Hepatocyte (in vitro differentiated cells): ENCODE data around the gene KCNJ14.

Experiments used
- EZH2 ChIP-seq: fragments of 200-600 bp; sonication (generic); IDR thresholded peaks from 2 replicates; pipeline ENCODE4 v1.6.1; 2016; ENCODE audit warnings: antibody characterized with exemption, mild to moderate bottlenecking, borderline replicate concordance
- TF ChIP-seq, protein P1 (sequence below): fragments of 200-600 bp; sonication (generic); IDR thresholded peaks from 2 replicates; pipeline ENCODE4 v1.5.1; 2016; ENCODE audit warnings: antibody characterized with exemption, mild to moderate bottlenecking; ENCODE audit not compliant: poor library complexity

DNA sequence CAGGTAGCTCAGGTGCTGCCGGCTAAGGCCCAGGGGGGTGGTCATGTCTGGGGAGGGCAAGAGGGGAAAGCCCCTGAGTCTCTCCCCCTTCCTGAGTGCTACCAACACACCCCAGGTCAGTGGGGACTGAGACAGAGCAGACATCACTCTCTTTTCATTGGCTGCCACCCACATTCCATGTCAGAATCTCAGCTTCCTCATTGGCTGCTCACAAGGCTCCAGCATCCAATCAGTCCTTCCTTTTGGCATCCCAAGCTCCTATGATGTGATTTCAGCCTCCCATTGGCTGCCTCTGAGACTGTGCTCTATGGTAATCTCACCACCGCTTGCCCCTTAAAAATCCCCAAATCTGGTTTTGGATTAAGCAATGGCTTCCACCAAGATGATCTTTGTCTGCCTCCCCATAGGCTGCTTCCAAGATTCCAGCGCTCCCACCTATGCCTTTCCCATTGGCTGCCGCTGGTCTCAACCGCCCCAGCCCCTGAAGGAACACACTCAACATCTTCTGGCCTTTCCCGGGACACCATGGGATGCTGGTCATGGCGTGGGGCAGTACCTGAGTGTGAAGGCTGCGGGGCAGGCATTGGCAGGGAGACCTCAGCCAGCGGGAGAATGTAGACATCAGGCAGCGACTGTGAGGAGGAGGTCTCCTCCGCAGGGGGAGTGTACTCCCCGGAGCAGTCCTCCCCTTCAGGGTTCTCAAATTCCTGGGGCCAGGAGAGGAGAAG, 54.3 kb downstream of the KCNJ14 start:
- TF ChIP-seq, protein P1, sequence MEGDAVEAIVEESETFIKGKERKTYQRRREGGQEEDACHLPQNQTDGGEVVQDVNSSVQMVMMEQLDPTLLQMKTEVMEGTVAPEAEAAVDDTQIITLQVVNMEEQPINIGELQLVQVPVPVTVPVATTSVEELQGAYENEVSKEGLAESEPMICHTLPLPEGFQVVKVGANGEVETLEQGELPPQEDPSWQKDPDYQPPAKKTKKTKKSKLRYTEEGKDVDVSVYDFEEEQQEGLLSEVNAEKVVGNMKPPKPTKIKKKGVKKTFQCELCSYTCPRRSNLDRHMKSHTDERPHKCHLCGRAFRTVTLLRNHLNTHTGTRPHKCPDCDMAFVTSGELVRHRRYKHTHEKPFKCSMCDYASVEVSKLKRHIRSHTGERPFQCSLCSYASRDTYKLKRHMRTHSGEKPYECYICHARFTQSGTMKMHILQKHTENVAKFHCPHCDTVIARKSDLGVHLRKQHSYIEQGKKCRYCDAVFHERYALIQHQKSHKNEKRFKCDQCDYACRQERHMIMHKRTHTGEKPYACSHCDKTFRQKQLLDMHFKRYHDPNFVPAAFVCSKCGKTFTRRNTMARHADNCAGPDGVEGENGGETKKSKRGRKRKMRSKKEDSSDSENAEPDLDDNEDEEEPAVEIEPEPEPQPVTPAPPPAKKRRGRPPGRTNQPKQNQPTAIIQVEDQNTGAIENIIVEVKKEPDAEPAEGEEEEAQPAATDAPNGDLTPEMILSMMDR: no peak
- TF ChIP-seq EZH2: no peak
